ENCODE measurements around the gene EED.
"Not testable (repeated sequence)": the region's sequence is repeated elsewhere in the genome, so short reads cannot be mapped to it uniquely, and the experiment has no call there.

The EED gene

GRCh38 chr11:86292912-86293616 is 48.5 kb downstream of the EED start:
- DNase-seq, result no peak

- DNase-seq, result no peak
Measured at GRCh38 chr11:86294026-86294425, 49.5 kb downstream of the EED start.

GRCh38 chr11:86301742-86302091 is 57.2 kb downstream of the EED start:
- peak; percentile 49 for DNase-seq

- DNase-seq, result peak; percentile 100
Measured at GRCh38 chr11:86302092-86302793, 57.7 kb downstream of the EED start, which contains the start of gene HIKESHI. HIKESHI (plus strand) TSS chr11:86302240; CDS start chr11:86302449, 209 bp downstream.

- DNase-seq, result no peak
Measured at GRCh38 chr11:86303257-86303656, 58.7 kb downstream of the EED start.

- DNase-seq, result not testable (repeated sequence)
Measured at GRCh38 chr11:86308710-86309109, 64.2 kb downstream of the EED start.

- DNase-seq, result no peak
Measured at GRCh38 chr11:86313793-86314192, 69.2 kb downstream of the EED start.

GRCh38 chr11:86314636-86315035 is 70.1 kb downstream of the EED start:
- no peak for DNase-seq
